ENCODE data around the gene LPAR2. TPM values are rescaled to one million over a fixed set of nuclear protein-coding genes. Genes with fewer than 3 reads are reported as not detected.

Gene LPAR2
- total and polyA plus RNA-seq, 8 donors: 9.6 to 28.6 (median 11.4) TPM

- ATAC-seq: no peak
- no peaks in the 10 kb centered on the region for H3K4me1 ChIP-seq
- no peak for DNase-seq
- no peaks in the 10 kb centered on the region for H3K27me3 ChIP-seq
- H3K9me3 ChIP-seq: no peaks in the 10 kb centered on the region
- TF ChIP-seq, protein P1, sequence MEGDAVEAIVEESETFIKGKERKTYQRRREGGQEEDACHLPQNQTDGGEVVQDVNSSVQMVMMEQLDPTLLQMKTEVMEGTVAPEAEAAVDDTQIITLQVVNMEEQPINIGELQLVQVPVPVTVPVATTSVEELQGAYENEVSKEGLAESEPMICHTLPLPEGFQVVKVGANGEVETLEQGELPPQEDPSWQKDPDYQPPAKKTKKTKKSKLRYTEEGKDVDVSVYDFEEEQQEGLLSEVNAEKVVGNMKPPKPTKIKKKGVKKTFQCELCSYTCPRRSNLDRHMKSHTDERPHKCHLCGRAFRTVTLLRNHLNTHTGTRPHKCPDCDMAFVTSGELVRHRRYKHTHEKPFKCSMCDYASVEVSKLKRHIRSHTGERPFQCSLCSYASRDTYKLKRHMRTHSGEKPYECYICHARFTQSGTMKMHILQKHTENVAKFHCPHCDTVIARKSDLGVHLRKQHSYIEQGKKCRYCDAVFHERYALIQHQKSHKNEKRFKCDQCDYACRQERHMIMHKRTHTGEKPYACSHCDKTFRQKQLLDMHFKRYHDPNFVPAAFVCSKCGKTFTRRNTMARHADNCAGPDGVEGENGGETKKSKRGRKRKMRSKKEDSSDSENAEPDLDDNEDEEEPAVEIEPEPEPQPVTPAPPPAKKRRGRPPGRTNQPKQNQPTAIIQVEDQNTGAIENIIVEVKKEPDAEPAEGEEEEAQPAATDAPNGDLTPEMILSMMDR (IDR thresholded peaks at IDR 0.05): no peak
- WGBS, 2 donors: 74 to 77% methylated on average over 6 of the region's 6 CpGs
- H3K36me3 ChIP-seq: no peaks in the 10 kb centered on the region
- intact Hi-C loops (cut with DNase I): no loop called here
- FAIRE-seq: no peak
- H3K27ac ChIP-seq: no peak overlapping the region
- H3K4me3 ChIP-seq: no peak overlapping the region
Measured at GRCh38 chr19:19584356-19584755, 43.7 kb downstream of the LPAR2 start.

GRCh38 chr19:19582471-19582870, 45.5 kb downstream of the LPAR2 start:
- intact Hi-C loops (cut with DNase I): no loop called here
- ATAC-seq (no peak), DNase-seq (no peak), FAIRE-seq (no peak)
- TF ChIP-seq, protein P1 (IDR thresholded peaks at IDR 0.05): no peak
- Histone ChIP-seq H3K4me1 (no peaks in the 10 kb centered on the region), H3K27ac (no peak overlapping the region), H3K4me3 (no peak overlapping the region), H3K9me3 (no peaks in the 10 kb centered on the region), H3K27me3 (no peaks in the 10 kb centered on the region), H3K36me3 (no peaks in the 10 kb centered on the region)
- 71 to 80% methylated on average over 6 of the region's 6 CpGs for WGBS, 2 donors

DNA sequence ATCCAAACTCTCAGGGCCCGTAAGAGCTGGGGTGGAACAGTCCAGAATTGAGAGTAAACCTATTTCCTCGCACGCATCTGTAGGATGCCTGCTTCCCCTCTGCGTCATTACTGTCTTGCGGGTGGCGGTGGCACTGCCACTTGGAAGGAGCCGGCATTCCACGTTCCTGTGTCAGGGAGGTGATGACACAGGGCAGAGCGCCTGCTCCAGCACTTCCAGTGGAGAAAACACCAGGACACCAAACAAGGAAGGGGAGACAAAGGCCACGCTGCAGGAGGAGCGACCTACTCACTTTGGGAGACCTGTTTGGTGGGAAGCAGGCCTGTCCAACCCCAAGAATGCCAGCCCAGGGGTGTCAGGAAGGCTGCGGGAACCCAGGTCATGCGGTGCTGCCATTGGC, 46.6 kb downstream of the LPAR2 start:
- H3K27ac ChIP-seq: no peak overlapping the region
- DNase-seq (no peak), ATAC-seq (no peak), FAIRE-seq (no peak)
- H3K27me3 ChIP-seq: no peaks in the 10 kb centered on the region
- no peak overlapping the region for H3K4me3 ChIP-seq
- no peaks in the 10 kb centered on the region for H3K36me3 ChIP-seq
- no peaks in the 10 kb centered on the region for H3K9me3 ChIP-seq
- intact Hi-C loops (cut with DNase I): no loop called here
- H3K4me1 ChIP-seq: no peaks in the 10 kb centered on the region
- TF ChIP-seq, protein P1 (IDR thresholded peaks at IDR 0.05): no peak
- 85 to 92% methylated on average over 13 of the region's 13 CpGs for WGBS, 2 donors

GRCh38 chr19:19580418-19580817, 47.6 kb downstream of the LPAR2 start:
- H3K4me1 ChIP-seq: no peaks in the 10 kb centered on the region
- no peak for DNase-seq
- H3K4me3 ChIP-seq: no peak overlapping the region
- ATAC-seq: peak in 1 of 4 donors; percentile 24
- FAIRE-seq: no peak
- H3K36me3 ChIP-seq: no peaks in the 10 kb centered on the region
- 82 to 90% methylated on average over 4 of the region's 4 CpGs for WGBS, 2 donors
- TF ChIP-seq, protein P1 (IDR thresholded peaks at IDR 0.05): no peak
- no peaks in the 10 kb centered on the region for H3K9me3 ChIP-seq
- intact Hi-C loops (cut with DNase I): no loop called here
- H3K27ac ChIP-seq: no peak overlapping the region
- H3K27me3 ChIP-seq: no peaks in the 10 kb centered on the region

- FAIRE-seq: no peak
- no peak overlapping the region for H3K27ac ChIP-seq
- no peaks in the 10 kb centered on the region for H3K27me3 ChIP-seq
- no peaks in the 10 kb centered on the region for H3K9me3 ChIP-seq
- H3K36me3 ChIP-seq: no peaks in the 10 kb centered on the region
- H3K4me3 ChIP-seq: no peak overlapping the region
- intact Hi-C loops (cut with DNase I): no loop called here
- no peaks in the 10 kb centered on the region for H3K4me1 ChIP-seq
- WGBS, 2 donors: 76 to 81% methylated on average over 25 of the region's 25 CpGs
- no peak for ATAC-seq
- DNase-seq: no peak
- TF ChIP-seq, protein P1 (IDR thresholded peaks at IDR 0.05): no peak
Measured at GRCh38 chr19:19579533-19580361, 48.3 kb downstream of the LPAR2 start.

All from pancreas (tissue), 10 donors.